Measurements from ENCODE around the gene SEC14L3.
A peak's percentile ranks its signal among the peaks of the same experiment; 100 is the strongest.

The SEC14L3 gene

GRCh38 chr22:30421695-30422480, 49.9 kb downstream of the SEC14L3 start:
- DNase-seq: peak; percentile 96

- DNase-seq: peak; percentile 59
These were observed 51.3 kb downstream of the SEC14L3 start for GRCh38 chr22:30420347-30421125.

GRCh38 chr22:30416837-30417236, 55.0 kb downstream of the SEC14L3 start:
- DNase-seq: no peak

GRCh38 chr22:30416403-30416802, 55.4 kb downstream of the SEC14L3 start:
- no peak for DNase-seq

- no peak for DNase-seq
These were observed 57.2 kb downstream of the SEC14L3 start for GRCh38 chr22:30414525-30415047.

- DNase-seq: no peak
These were observed 57.9 kb downstream of the SEC14L3 start for GRCh38 chr22:30413745-30414524.

- no peak for DNase-seq
These were observed 58.8 kb downstream of the SEC14L3 start for GRCh38 chr22:30413001-30413400.

- no peak for DNase-seq
These were observed 60.0 kb downstream of the SEC14L3 start for GRCh38 chr22:30411780-30412179.

Measured in hematopoietic multipotent progenitor cell treated with erythropoietin and hydrocortisone succinate and interleukin-3 and kit ligand, for 6 days (in vitro differentiated cells).